Cardiac muscle cell (in vitro differentiated cells and primary cell): ENCODE data around the gene LINC00305. TPM values are rescaled to one million over a fixed set of nuclear protein-coding genes. Genes with fewer than 3 reads are reported as not detected.

Experiments
- DNase-seq, 2 donors: peaks; one replicate each; pipeline versions ENCODE4 v3.0.0 to v3.0.0-alpha.2; 2010 to 2017; ENCODE audit warnings: low read depth in 1 of 2, low spot score in 1 of 2
- H3K27ac ChIP-seq: fragments of 200-600 bp; sonication (generic); 2 replicates; pipeline ENCODE4 v1.5.1; 2016
- H3K27me3 ChIP-seq: fragments of 200-600 bp; sonication (generic); 2 replicates; pipeline ENCODE4 v1.6.0; 2016; ENCODE audit warnings: control low read depth
- H3K36me3 ChIP-seq: fragments of 200-600 bp; sonication (generic); 2 replicates; pipeline ENCODE4 v1.5.1; 2016; ENCODE audit warnings: control low read depth
- H3K4me1 ChIP-seq: fragments of 200-600 bp; sonication (generic); 2 replicates; pipeline ENCODE4 v1.8.1; 2017; ENCODE audit warnings: low read depth, mild to moderate bottlenecking, mixed run types
- H3K4me3 ChIP-seq: fragments of 200-600 bp; sonication (generic); 2 replicates; pipeline ENCODE4 v1.5.1; 2016; ENCODE audit warnings: mild to moderate bottlenecking
- H3K9me3 ChIP-seq: fragments of 200-600 bp; sonication (generic); 2 replicates; pipeline ENCODE4 v1.5.1; 2017; ENCODE audit warnings: low read depth, mild to moderate bottlenecking, control low read depth
- CTCF ChIP-seq: IDR thresholded peaks from 2 replicates; pipeline ENCODE4 v1.5.1; 2012; ENCODE audit warnings: low read depth, mild to moderate bottlenecking, low read length
- polyA plus RNA-seq: library from polyadenylated mRNA; unstranded; fragments of >200 nt; fragmentation: Nextera tagmentation; extraction: Ambion mirVana; gene quantifications from 2 replicates; pipeline ENCODE4 v1.2.1, GENCODE V29; 2016
- total RNA-seq: library from RNA; depleted of rRNA; stranded (reverse); fragments of >200 nt; gene quantifications from 2 replicates; pipeline ENCODE4 v1.2.3, GENCODE V29; 2016

LINC00305 gene
- total and polyA plus RNA-seq, 2 experiments from 2014 or later, result 2.3 TPM; not detected in 1

DNA sequence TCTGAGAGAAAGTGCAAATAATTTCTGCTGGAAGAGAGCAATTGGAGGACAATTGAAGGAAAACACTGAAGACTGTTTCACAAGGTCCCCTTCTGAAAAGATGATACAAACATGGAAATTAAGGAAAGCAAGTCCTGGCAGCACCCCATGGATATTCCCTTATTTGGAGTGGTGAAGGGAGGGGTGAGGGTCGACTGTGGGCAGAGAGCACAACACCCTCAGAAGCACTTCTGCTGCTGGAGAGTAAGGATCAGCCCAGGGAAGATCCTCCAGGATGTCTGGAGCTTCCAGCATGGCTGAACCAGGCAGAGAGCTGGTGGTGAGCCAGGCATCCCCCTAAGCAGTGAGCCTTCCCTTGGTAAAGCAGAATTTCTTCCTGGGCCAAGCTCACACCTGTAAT lies 54.7 kb downstream of the LINC00305 start:
- Histone ChIP-seq H3K9me3 (no peaks in the 10 kb centered on the region), H3K4me3 (no peak overlapping the region), H3K27me3 (no peaks in the 10 kb centered on the region), H3K36me3 (no peaks in the 10 kb centered on the region), H3K4me1 (peaks cover 17% of the 10 kb centered on the region), H3K27ac (no peak overlapping the region)
- DNase-seq, result no peak
- TF ChIP-seq CTCF, result no peak

DNA sequence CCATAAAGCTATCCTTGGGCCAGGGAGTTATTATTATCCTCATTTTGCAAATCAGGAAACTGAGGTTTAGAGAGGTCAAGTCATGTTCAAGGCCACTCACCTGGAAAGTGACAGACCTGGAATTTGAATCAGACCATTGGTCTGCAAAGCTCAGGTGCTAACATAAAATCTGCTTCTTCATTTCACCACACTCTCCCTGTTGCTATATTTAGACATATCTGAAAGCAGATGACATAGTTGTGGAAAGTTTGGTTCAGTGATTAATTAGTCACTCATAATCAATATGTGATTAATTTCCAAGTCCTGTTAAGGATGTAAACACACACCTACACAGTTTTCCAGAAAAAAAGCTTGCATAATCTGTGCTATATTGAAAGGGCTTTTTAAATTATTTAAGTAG lies 57.4 kb downstream of the LINC00305 start:
- no peaks in the 10 kb centered on the region for H3K9me3 ChIP-seq
- H3K27me3 ChIP-seq, result no peaks in the 10 kb centered on the region
- no peak overlapping the region for H3K4me3 ChIP-seq
- H3K36me3 ChIP-seq, result no peaks in the 10 kb centered on the region
- no peak for TF ChIP-seq CTCF
- no peaks in the 10 kb centered on the region for H3K4me1 ChIP-seq
- H3K27ac ChIP-seq, result no peak overlapping the region
- DNase-seq, result no peak

- Histone ChIP-seq H3K27me3 (no peaks in the 10 kb centered on the region), H3K27ac (no peak overlapping the region), H3K4me3 (no peak overlapping the region), H3K4me1 (no peaks in the 10 kb centered on the region), H3K36me3 (no peaks in the 10 kb centered on the region), H3K9me3 (no peaks in the 10 kb centered on the region)
- no peak for DNase-seq
- TF ChIP-seq CTCF, result no peak
Observed at GRCh38 chr18:64090876-64091275, 58.0 kb downstream of the LINC00305 start.

- no peak for TF ChIP-seq CTCF
- no peaks in the 10 kb centered on the region for H3K27me3 ChIP-seq
- H3K4me3 ChIP-seq, result no peak overlapping the region
- no peaks in the 10 kb centered on the region for H3K9me3 ChIP-seq
- H3K27ac ChIP-seq, result no peak overlapping the region
- no peaks in the 10 kb centered on the region for H3K36me3 ChIP-seq
- peaks cover 6% of the 10 kb centered on the region for H3K4me1 ChIP-seq
- no peak for DNase-seq
Observed at GRCh38 chr18:64083916-64084315, 65.0 kb downstream of the LINC00305 start.

DNA sequence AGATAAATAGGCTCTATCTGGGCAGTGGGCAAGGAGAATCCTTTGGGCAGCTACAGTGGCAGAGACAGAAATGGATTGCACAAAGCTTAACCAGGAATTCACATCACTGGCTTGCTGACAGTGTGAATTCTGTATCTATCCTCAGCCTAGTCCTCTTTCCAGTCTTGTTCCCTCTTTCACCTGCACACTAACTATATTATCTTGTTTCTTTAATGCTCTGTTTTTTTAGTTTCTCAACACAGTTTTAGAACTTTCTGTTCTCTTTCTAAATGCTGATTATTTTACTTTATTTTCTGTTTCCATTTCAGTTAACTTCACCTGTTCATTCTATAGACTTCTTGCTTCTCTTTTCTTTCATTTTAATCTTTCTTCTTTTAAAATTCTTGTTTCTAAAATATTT lies 66.4 kb downstream of the LINC00305 start:
- no peaks in the 10 kb centered on the region for H3K9me3 ChIP-seq
- no peak overlapping the region for H3K4me3 ChIP-seq
- no peak for DNase-seq
- H3K27me3 ChIP-seq, result no peaks in the 10 kb centered on the region
- TF ChIP-seq CTCF, result no peak
- no peak overlapping the region for H3K27ac ChIP-seq
- H3K4me1 ChIP-seq, result peaks cover 6% of the 10 kb centered on the region
- no peaks in the 10 kb centered on the region for H3K36me3 ChIP-seq

GRCh38 chr18:64082054-64082453 lies 66.8 kb downstream of the LINC00305 start:
- DNase-seq, result no peak
- Histone ChIP-seq H3K36me3 (no peaks in the 10 kb centered on the region), H3K27me3 (no peaks in the 10 kb centered on the region), H3K9me3 (no peaks in the 10 kb centered on the region), H3K4me3 (no peak overlapping the region), H3K4me1 (peaks cover 6% of the 10 kb centered on the region), H3K27ac (no peak overlapping the region)
- no peak for TF ChIP-seq CTCF
